CD14-positive monocyte (primary cell): ENCODE measurements around the gene LTBP2. TPM values are rescaled to one million over a fixed set of nuclear protein-coding genes. Genes with fewer than 3 reads are reported as not detected.
A peak's percentile ranks its signal among the peaks of the same experiment; 100 is the strongest.

Source experiments
- DNase-seq, 3 donors: peaks; one replicate each; pipeline ENCODE4 v3.0.0-alpha.2; 2011 to 2022
- H2AFZ ChIP-seq: 2 replicates; pipeline ENCODE4 v1.6.0; 2012; ENCODE audit warnings: mild to moderate bottlenecking, low read depth, low read length, inconsistent platforms; ENCODE audit not compliant: insufficient read depth, poor library complexity, severe bottlenecking
- H3K27ac ChIP-seq, 2 donors: 1 replicate in 1 of 2; 2 replicates in 1 of 2; pipeline ENCODE4 v1.5.1; 2012 to 2013; ENCODE audit warnings: low read length in 2 of 2, control low read depth in 1 of 2, inconsistent platforms in 1 of 2, low read depth in 1 of 2, mild to moderate bottlenecking in 1 of 2
- H3K27me3 ChIP-seq, 2 donors: one replicate each; pipeline versions ENCODE4 v1.6.0 to v1.6.1; 2011 to 2013; ENCODE audit warnings: low read length in 2 of 2; ENCODE audit not compliant: control insufficient read depth in 2 of 2, insufficient read depth in 2 of 2
- H3K36me3 ChIP-seq, 2 donors: replicated peaks in 1 of 2; 1 replicate in 1 of 2; 2 replicates in 1 of 2; pipeline versions ENCODE4 v1.5.1 to v1.6.1; 2012 to 2013; ENCODE audit warnings: low read length in 2 of 2, control low read depth in 1 of 2, inconsistent platforms in 1 of 2, mild to moderate bottlenecking in 1 of 2; ENCODE audit not compliant: insufficient read depth in 2 of 2, control insufficient read depth in 1 of 2
- H3K4me1 ChIP-seq, 2 donors: 1 replicate in 1 of 2; 2 replicates in 1 of 2; pipeline versions ENCODE4 v1.5.1 to v1.6.1; 2012 to 2013; ENCODE audit warnings: low read length in 2 of 2, control low read depth in 1 of 2, inconsistent platforms in 1 of 2, mild to moderate bottlenecking in 1 of 2, moderate library complexity in 1 of 2; ENCODE audit not compliant: insufficient read depth in 2 of 2, control insufficient read depth in 1 of 2
- H3K4me2 ChIP-seq: replicated peaks from 2 replicates; pipeline ENCODE3; 2012; ENCODE audit warnings: low read length, moderate library complexity, mild to moderate bottlenecking; ENCODE audit not compliant: poor library complexity, severe bottlenecking; ENCODE audit errors: extremely low read depth
- H3K4me3 ChIP-seq, 3 experiments: fragments of 200-600 bp in 1 of 3; sonication (generic) in 1 of 3; replicated peaks in 1 of 3; 1 replicate in 2 of 3; 2 replicates in 1 of 3; pipeline ENCODE4 v1.5.1; 2011 to 2013; ENCODE audit warnings: low read length in 3 of 3, mild to moderate bottlenecking in 3 of 3, control low read depth in 2 of 3, low read depth in 2 of 3, inconsistent platforms in 1 of 3, moderate library complexity in 1 of 3
- H3K79me2 ChIP-seq: 2 replicates; pipeline ENCODE4 v1.6.0; 2012; ENCODE audit warnings: mild to moderate bottlenecking, control low read depth, inconsistent platforms, low read length, moderate library complexity; ENCODE audit not compliant: insufficient read depth
- H3K9ac ChIP-seq: 2 replicates; pipeline ENCODE4 v1.6.0; 2017; ENCODE audit warnings: low read length, mild to moderate bottlenecking; ENCODE audit not compliant: insufficient read depth, poor library complexity, severe bottlenecking
- H3K9me3 ChIP-seq, 2 donors: replicated peaks in 1 of 2; 1 replicate in 1 of 2; 2 replicates in 1 of 2; pipeline versions ENCODE4 v1.5.1 to v1.6.1; 2012 to 2013; ENCODE audit warnings: low read length in 2 of 2, control low read depth in 1 of 2; ENCODE audit not compliant: control insufficient read depth in 1 of 2, insufficient read depth in 1 of 2
- H4K20me1 ChIP-seq: 2 replicates; pipeline ENCODE4 v1.6.0; 2012; ENCODE audit warnings: mild to moderate bottlenecking, low read length, control low read depth, moderate library complexity; ENCODE audit not compliant: insufficient read depth
- H3K27ac Mint-ChIP-seq, 7 donors: one replicate each; pipeline ENCODE4 v1.8.0; 2020; ENCODE audit warnings: mild to moderate bottlenecking in 7 of 7, mixed read lengths in 7 of 7, moderate library complexity in 6 of 7, inconsistent platforms in 2 of 7
- H3K27me3 Mint-ChIP-seq, 3 donors: one replicate each; pipeline ENCODE4 v1.8.0; 2021 to 2022; ENCODE audit warnings: low read depth in 3 of 3, mild to moderate bottlenecking in 3 of 3, mixed read lengths in 3 of 3, moderate library complexity in 3 of 3, inconsistent platforms in 1 of 3
- H3K36me3 Mint-ChIP-seq, 2 donors: one replicate each; pipeline ENCODE4 v1.8.0; 2020; ENCODE audit warnings: mixed read lengths in 2 of 2, inconsistent platforms in 1 of 2, mild to moderate bottlenecking in 1 of 2
- H3K4me1 Mint-ChIP-seq: one replicate; pipeline ENCODE4 v1.8.0; 2020; ENCODE audit warnings: mild to moderate bottlenecking, mixed read lengths
- H3K4me3 Mint-ChIP-seq, 2 donors: one replicate each; pipeline ENCODE4 v1.8.0; 2020; ENCODE audit warnings: mild to moderate bottlenecking in 2 of 2, mixed read lengths in 2 of 2, moderate library complexity in 1 of 2
- H3K9me3 Mint-ChIP-seq, 7 donors: one replicate each; pipeline ENCODE4 v1.8.0; 2020 to 2022; ENCODE audit warnings: mixed read lengths in 7 of 7, mild to moderate bottlenecking in 6 of 7, moderate library complexity in 6 of 7, inconsistent platforms in 2 of 7
- WGBS: methylation state at CpG from one replicate; pipeline ENCODE4 v1.1.5; 2013; ENCODE audit warnings: missing lambda C conversion rate; ENCODE audit not compliant: insufficient coverage; 5-methylcytosine and 5-hydroxymethylcytosine counted together
- intact Hi-C, 2 donors: fragments of 100-400 bp; cut with micrococcal nuclease; formaldehyde crosslinking; loops; one replicate each; pipeline versions ENCODE4 v1.15.0 to v1.15.1; 2023
- polyA plus RNA-seq, 3 donors: library from polyadenylated mRNA; depleted of rRNA in 1 of 3; unstranded in 2 of 3; stranded (reverse) in 1 of 3; fragments of 300-500 nt in 2 of 3; fragments of >200 nt in 1 of 3; fragmentation: Illumina TruSeq in 2 of 3; gene quantifications; 1 replicate in 2 of 3; 2 replicates in 1 of 3; pipeline ENCODE4 v1.2.3, GENCODE V29; 2012 to 2021
- TF ChIP-seq, protein P1 (sequence below): fragments of 200-600 bp; IDR thresholded peaks from one replicate; pipeline ENCODE4 v1.8.0; 2022; ENCODE audit warnings: antibody characterized with exemption, mild to moderate bottlenecking

LTBP2 gene
- polyA plus RNA-seq, 3 donors = 0.04 to 0.24 (median 0.11) TPM

DNA sequence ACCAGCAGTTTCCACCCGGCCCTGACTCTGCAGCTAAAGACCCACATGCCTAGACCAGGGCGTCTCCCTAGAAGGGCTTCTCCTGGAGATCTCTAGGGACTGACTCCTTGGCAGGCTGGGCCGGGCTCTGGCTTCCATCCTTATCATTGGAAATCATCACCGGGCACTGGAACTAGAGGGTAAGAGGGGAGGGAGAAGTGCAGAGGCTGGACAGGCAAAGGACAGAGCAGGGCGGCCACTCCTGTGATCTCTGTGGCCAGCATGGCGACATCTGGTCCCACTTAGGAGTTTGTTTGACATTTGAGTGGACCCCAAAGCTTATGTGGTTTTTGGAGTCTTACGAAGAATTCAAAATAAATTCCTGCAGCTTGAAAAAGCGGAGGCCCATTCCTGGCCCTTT is 7.1 kb downstream of the LTBP2 start:
- TF ChIP-seq, protein P1, sequence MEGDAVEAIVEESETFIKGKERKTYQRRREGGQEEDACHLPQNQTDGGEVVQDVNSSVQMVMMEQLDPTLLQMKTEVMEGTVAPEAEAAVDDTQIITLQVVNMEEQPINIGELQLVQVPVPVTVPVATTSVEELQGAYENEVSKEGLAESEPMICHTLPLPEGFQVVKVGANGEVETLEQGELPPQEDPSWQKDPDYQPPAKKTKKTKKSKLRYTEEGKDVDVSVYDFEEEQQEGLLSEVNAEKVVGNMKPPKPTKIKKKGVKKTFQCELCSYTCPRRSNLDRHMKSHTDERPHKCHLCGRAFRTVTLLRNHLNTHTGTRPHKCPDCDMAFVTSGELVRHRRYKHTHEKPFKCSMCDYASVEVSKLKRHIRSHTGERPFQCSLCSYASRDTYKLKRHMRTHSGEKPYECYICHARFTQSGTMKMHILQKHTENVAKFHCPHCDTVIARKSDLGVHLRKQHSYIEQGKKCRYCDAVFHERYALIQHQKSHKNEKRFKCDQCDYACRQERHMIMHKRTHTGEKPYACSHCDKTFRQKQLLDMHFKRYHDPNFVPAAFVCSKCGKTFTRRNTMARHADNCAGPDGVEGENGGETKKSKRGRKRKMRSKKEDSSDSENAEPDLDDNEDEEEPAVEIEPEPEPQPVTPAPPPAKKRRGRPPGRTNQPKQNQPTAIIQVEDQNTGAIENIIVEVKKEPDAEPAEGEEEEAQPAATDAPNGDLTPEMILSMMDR = no peak
- Mint-ChIP-seq H3K9me3 (no peaks in the 10 kb centered on the region), H3K4me3 (no peak overlapping the region), H3K27ac (peak overlapping the region in 1 of 7 donors; percentile 21), H3K4me1 (no peaks in the 10 kb centered on the region), H3K27me3 (peaks cover 6 to 10% (median 9%) of the 10 kb centered on the region in 3 donors), H3K36me3 (no peaks in the 10 kb centered on the region)
- H3K36me3 ChIP-seq = no peaks in the 10 kb centered on the region
- H4K20me1 ChIP-seq = no peaks in the 10 kb centered on the region
- H3K4me1 ChIP-seq = no peaks in the 10 kb centered on the region
- H3K27ac ChIP-seq = no peak overlapping the region
- H3K9me3 ChIP-seq = no peaks in the 10 kb centered on the region
- H3K4me3 ChIP-seq = no peak overlapping the region
- DNase-seq = no peak
- H3K79me2 ChIP-seq = no peaks in the 10 kb centered on the region
- 86% methylated on average over 7 of the region's 8 CpGs for WGBS
- H3K9ac ChIP-seq = no peak overlapping the region
- intact Hi-C loops = loop anchor here (5.0 kb wide), 2 partner anchors 37 to 302 kb away; no protein-coding TSS in a partner anchor
- no peak overlapping the region for H3K4me2 ChIP-seq
- no peak overlapping the region for H2AFZ ChIP-seq
- peaks cover 2 to 6% of the 10 kb centered on the region in 2 donors for H3K27me3 ChIP-seq

DNA sequence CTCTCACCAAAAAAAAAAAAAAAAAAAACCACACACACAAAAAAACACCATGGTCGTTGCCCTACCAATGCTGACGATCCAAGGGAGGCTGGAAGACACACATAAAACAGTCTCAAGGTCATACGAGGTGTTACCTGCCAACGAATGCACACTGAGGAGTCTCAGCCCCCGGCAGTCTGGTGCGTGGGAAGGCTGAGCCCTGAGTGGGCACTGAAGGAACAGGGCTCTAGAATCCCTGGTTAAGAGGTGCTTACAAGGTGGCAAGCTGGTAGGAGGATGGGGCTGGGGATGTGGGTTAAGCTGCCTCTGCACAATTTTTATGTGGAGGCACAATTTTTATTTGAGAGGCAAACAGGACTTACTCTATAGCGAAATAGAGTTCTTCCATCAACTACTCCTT is 7.9 kb downstream of the LTBP2 start:
- Histone ChIP-seq H3K9ac (no peak overlapping the region), H3K4me3 (no peak overlapping the region), H3K9me3 (no peaks in the 10 kb centered on the region), H3K4me2 (no peak overlapping the region), H3K4me1 (no peaks in the 10 kb centered on the region), H3K79me2 (no peaks in the 10 kb centered on the region), H2AFZ (no peak overlapping the region), H3K27ac (no peak overlapping the region), H3K36me3 (no peaks in the 10 kb centered on the region), H3K27me3 (no peaks in the 10 kb centered on the region), H4K20me1 (no peaks in the 10 kb centered on the region)
- TF ChIP-seq, protein P1 = no peak
- 77% methylated on average over 6 of the region's 7 CpGs for WGBS
- Mint-ChIP-seq H3K27ac (no peak overlapping the region), H3K4me1 (no peaks in the 10 kb centered on the region), H3K36me3 (no peaks in the 10 kb centered on the region), H3K4me3 (no peak overlapping the region), H3K27me3 (peaks cover 0 to 4% (median 2%) of the 10 kb centered on the region in 3 donors), H3K9me3 (no peaks in the 10 kb centered on the region)
- intact Hi-C loops = no loop called here
- DNase-seq = no peak
